Lower lobe of right lung (tissue), 2 donors: ENCODE results near the gene DSE. TPM values are rescaled to one million over a fixed set of nuclear protein-coding genes. Genes with fewer than 3 reads are reported as not detected.

Source experiments
- ATAC-seq, 2 donors: fragments of 200-7000 bp; cut with Tn5 transposase; one replicate each; pipeline ENCODE4 v1.9.1; 2020 to 2022; ENCODE audit warnings: mild to moderate bottlenecking in 2 of 2, moderate library complexity in 2 of 2
- DNase-seq: peaks from one replicate; pipeline ENCODE4 v3.0.0-alpha.2; 2020
- H3K27ac ChIP-seq: fragments of 200-600 bp; one replicate; pipeline ENCODE4 v1.8.0; 2022
- H3K27me3 ChIP-seq: fragments of 200-600 bp; one replicate; pipeline ENCODE4 v1.8.0; 2022; ENCODE audit warnings: low read depth
- H3K36me3 ChIP-seq: fragments of 200-600 bp; one replicate; pipeline ENCODE4 v1.8.0; 2022; ENCODE audit warnings: mild to moderate bottlenecking
- H3K4me1 ChIP-seq: fragments of 200-600 bp; one replicate; pipeline ENCODE4 v1.8.0; 2022
- H3K4me3 ChIP-seq: fragments of 200-600 bp; one replicate; pipeline ENCODE4 v1.8.0; 2022; ENCODE audit warnings: mild to moderate bottlenecking
- H3K9me3 ChIP-seq: fragments of 200-600 bp; one replicate; pipeline ENCODE4 v1.8.0; 2022
- CTCF ChIP-seq: fragments of 200-600 bp; IDR thresholded peaks from one replicate; pipeline ENCODE4 v1.8.0; 2022; ENCODE audit warnings: antibody characterized with exemption, mild to moderate bottlenecking
- intact Hi-C: fragments of 100-400 bp; cut with DNase I; formaldehyde crosslinking; loops from one replicate; pipeline ENCODE4 v1.11.0; 2022
- total RNA-seq: library from RNA; stranded (reverse); fragmentation: NEBNext Ultra II Directional; extraction: Animal tissue kit (Norgen Biotek cat#: 25700); gene quantifications from one replicate; pipeline ENCODE4 v1.2.1, GENCODE V29; 2021
- donor health status: DM: no; HTN: yes; CAD: no; lungs with severe emphysema.

Gene DSE
- total RNA-seq, 1 donor from 2014 or later: 59.7 TPM

- no peak overlapping the region for H3K4me3 ChIP-seq
- no peak for ATAC-seq
- H3K36me3 ChIP-seq: peaks cover 58% of the 10 kb centered on the region
- H3K9me3 ChIP-seq: no peaks in the 10 kb centered on the region
- intact Hi-C loops: no loop called here
- H3K27ac ChIP-seq: no peak overlapping the region
- H3K27me3 ChIP-seq: no peaks in the 10 kb centered on the region
- no peaks in the 10 kb centered on the region for H3K4me1 ChIP-seq
- TF ChIP-seq CTCF: no peak
- no peak for DNase-seq
Measured at GRCh38 chr6:116431964-116432595, 61.3 kb downstream of the DSE start.

GRCh38 chr6:116433206-116433712, 62.5 kb downstream of the DSE start:
- ATAC-seq: no peak
- TF ChIP-seq CTCF: no peak
- Histone ChIP-seq H3K4me1 (no peaks in the 10 kb centered on the region), H3K4me3 (no peak overlapping the region), H3K27me3 (no peaks in the 10 kb centered on the region), H3K27ac (no peak overlapping the region), H3K36me3 (peaks cover 46% of the 10 kb centered on the region), H3K9me3 (no peaks in the 10 kb centered on the region)
- no peak for DNase-seq
- intact Hi-C loops: no loop called here

GRCh38 chr6:116434056-116434725, 63.4 kb downstream of the DSE start:
- H3K27ac ChIP-seq: no peak overlapping the region
- ATAC-seq (no peak), DNase-seq (no peak)
- peaks cover 41% of the 10 kb centered on the region for H3K36me3 ChIP-seq
- H3K4me1 ChIP-seq: no peaks in the 10 kb centered on the region
- H3K4me3 ChIP-seq: no peak overlapping the region
- no peaks in the 10 kb centered on the region for H3K27me3 ChIP-seq
- no peak for TF ChIP-seq CTCF
- intact Hi-C loops: no loop called here
- no peaks in the 10 kb centered on the region for H3K9me3 ChIP-seq

- H3K4me3 ChIP-seq: no peak overlapping the region
- H3K27me3 ChIP-seq: no peaks in the 10 kb centered on the region
- ATAC-seq (no peak), DNase-seq (no peak)
- H3K27ac ChIP-seq: no peak overlapping the region
- no peaks in the 10 kb centered on the region for H3K4me1 ChIP-seq
- H3K36me3 ChIP-seq: peaks cover 32% of the 10 kb centered on the region
- intact Hi-C loops: no loop called here
- no peak for TF ChIP-seq CTCF
- H3K9me3 ChIP-seq: no peaks in the 10 kb centered on the region
Measured at GRCh38 chr6:116436586-116436985, 65.8 kb downstream of the DSE start.

GRCh38 chr6:116437656-116438055, 66.9 kb downstream of the DSE start:
- Histone ChIP-seq H3K9me3 (no peaks in the 10 kb centered on the region), H3K36me3 (peaks cover 21% of the 10 kb centered on the region), H3K4me3 (no peak overlapping the region), H3K27ac (no peak overlapping the region), H3K27me3 (no peaks in the 10 kb centered on the region), H3K4me1 (no peaks in the 10 kb centered on the region)
- DNase-seq (no peak), ATAC-seq (no peak)
- intact Hi-C loops: no loop called here
- TF ChIP-seq CTCF: no peak
